Activated T-cell treated with anti-CD3 and anti-CD28 coated beads, Interleukin-2, amount 50 U/mL, for 24 hours (primary cell): Measurements from ENCODE around the gene SNCAIP.

ENCODE experiments used
- DNase-seq: peaks from one replicate; pipeline ENCODE4 v3.0.0-alpha.2; 2020
- H3K27ac Mint-ChIP-seq: 2 replicates; pipeline ENCODE4 v1.8.0; 2020; ENCODE audit warnings: mild to moderate bottlenecking, mixed read lengths
- H3K27me3 Mint-ChIP-seq: 2 replicates; pipeline ENCODE4 v1.8.0; 2020; ENCODE audit warnings: mixed read lengths
- H3K36me3 Mint-ChIP-seq: 2 replicates; pipeline ENCODE4 v1.8.0; 2020; ENCODE audit warnings: low read depth, mixed read lengths
- H3K4me1 Mint-ChIP-seq: 2 replicates; pipeline ENCODE4 v1.8.0; 2020; ENCODE audit warnings: low read depth, mixed read lengths
- H3K4me3 Mint-ChIP-seq: 2 replicates; pipeline ENCODE4 v1.8.0; 2020; ENCODE audit warnings: mild to moderate bottlenecking, moderate library complexity, mixed read lengths
- H3K9me3 Mint-ChIP-seq: 2 replicates; pipeline ENCODE4 v1.8.0; 2020; ENCODE audit warnings: mixed read lengths

SNCAIP gene

DNA sequence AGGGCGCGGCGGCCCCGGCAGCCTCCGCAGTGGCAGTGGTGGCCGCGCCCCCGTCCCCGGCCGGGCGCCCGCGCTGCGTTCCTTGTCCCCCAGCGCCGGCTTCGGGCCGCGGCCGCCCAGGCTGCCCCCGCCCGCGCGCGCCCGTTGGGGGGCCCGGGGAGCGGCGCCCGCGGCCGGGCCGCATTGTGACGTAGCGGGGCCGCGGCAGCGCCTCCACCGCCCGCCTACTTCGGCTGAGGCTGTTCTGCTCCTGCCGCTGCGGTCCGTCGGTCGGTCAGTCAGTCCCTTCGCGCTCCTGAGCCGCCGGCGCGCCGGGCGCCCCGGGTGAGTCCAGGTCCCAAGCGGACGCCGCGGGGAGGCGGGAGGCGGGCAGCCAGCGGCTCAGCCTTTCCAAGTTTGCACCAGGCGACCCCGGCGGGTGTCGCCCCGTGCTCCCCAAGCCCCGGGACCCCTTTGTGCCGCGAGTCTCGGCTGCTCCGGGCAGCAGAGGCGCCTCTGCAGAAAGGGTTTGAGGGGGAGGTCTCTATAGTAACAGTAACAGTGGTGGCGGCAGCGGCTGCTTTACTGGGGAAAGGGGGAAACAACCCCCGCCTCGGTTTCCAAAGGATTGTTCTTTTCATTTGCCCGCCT is at the start of gene SNCAIP:
Gene SNCAIP (plus strand): TSS at position 277 of the 630 bp plus-strand sequence. CDS start 78,898 bp downstream, outside the sequence.
- Mint-ChIP-seq H3K9me3 (no peaks in the 10 kb centered on the region), H3K4me1 (peaks cover 7% of the 10 kb centered on the region), H3K27ac (no peak within 1 kb of the TSS), H3K27me3 (peaks cover 60% of the 10 kb centered on the region), H3K4me3 (no peak within 1 kb of the TSS), H3K36me3 (no peaks in the 10 kb centered on the region)
- no peak for DNase-seq

DNA sequence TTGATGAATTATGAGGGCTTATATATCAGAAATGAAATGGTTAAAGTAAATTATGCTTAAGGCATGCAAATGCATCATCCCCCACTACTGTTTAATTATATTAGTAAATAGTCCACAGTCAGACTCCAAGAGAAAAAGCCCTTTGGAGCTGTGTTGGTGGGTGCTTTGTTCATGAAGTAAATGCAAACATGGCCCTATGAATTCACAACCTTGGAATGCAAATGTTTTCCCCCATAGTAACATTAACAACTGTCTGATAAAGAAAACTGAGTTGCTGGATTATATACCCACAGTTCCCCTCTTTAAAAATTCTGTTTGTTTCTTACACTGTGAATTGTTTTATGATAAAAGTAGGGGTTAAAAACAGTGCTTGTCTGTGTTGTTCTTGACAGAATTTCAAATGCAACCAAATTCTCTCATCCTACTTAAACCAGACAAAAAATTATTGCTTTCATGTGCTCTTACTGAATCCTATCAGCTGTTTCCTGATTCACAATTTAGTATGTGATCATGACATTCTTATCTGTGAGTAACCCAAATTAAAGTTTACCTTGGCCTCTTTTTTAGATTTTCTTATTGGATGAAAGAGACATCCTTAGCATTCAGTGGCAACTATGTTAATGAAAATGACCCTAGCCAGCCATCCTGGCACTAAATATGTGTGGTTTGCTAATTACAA is 48.5 kb upstream of the SNCAIP start:
- no peaks in the 10 kb centered on the region for H3K4me1 Mint-ChIP-seq
- H3K36me3 Mint-ChIP-seq: no peaks in the 10 kb centered on the region
- DNase-seq: no peak

DNA sequence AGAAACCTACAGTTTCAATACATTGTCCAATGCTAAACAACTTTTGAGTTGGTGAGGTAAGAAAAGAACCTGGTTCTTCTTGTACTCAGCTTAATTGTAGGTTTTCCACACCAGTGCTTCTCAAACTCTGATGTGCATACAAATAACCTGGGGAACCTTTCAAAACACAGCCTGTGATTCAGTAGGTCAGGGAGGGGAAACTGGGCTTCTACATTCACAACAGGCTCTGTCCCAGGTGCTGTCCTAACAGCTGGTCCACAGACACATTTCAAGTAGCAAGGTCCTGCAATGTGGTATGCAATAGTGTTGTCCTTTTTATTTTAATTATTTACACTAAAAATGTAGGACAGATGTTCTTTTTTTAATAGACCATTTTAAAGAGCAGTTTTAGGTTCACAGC is 47.4 kb upstream of the SNCAIP start:
- no peaks in the 10 kb centered on the region for H3K4me1 Mint-ChIP-seq
- H3K36me3 Mint-ChIP-seq: no peaks in the 10 kb centered on the region
- peaks cover 3% of the 10 kb centered on the region for H3K27me3 Mint-ChIP-seq
- no peak overlapping the region for H3K4me3 Mint-ChIP-seq
- H3K27ac Mint-ChIP-seq: no peak overlapping the region
- no peak for DNase-seq
- H3K9me3 Mint-ChIP-seq: no peaks in the 10 kb centered on the region

More for the DNA sequence above, 48.5 kb upstream of the SNCAIP start:
- Mint-ChIP-seq H3K27me3 (peaks cover 3% of the 10 kb centered on the region), H3K27ac (no peak overlapping the region), H3K9me3 (peaks cover 2% of the 10 kb centered on the region), H3K4me3 (no peak overlapping the region)

DNA sequence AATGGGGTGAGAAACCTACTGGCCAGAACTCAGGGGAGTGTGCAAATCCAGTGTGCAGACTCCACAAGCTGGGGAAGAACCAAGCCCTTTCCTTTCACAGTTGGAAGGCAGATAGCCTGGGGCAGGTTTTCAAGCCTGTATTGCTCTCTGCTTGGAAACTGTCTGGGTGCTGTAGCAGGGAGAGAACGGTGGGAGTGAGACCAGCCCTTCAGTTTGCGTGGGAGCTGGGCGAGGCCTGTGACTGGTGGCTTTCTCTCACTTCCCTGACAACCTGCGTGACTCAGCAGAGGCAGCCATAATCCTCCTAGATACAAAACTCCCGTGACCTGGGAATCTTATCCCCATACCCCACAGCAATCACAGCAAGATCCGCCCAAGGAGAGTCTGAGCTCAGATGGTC is 44.9 kb upstream of the SNCAIP start:
- H3K4me3 Mint-ChIP-seq: no peak overlapping the region
- no peaks in the 10 kb centered on the region for H3K36me3 Mint-ChIP-seq
- no peaks in the 10 kb centered on the region for H3K9me3 Mint-ChIP-seq
- peaks cover 3% of the 10 kb centered on the region for H3K27me3 Mint-ChIP-seq
- DNase-seq: no peak
- H3K27ac Mint-ChIP-seq: no peak overlapping the region
- H3K4me1 Mint-ChIP-seq: no peaks in the 10 kb centered on the region

DNA sequence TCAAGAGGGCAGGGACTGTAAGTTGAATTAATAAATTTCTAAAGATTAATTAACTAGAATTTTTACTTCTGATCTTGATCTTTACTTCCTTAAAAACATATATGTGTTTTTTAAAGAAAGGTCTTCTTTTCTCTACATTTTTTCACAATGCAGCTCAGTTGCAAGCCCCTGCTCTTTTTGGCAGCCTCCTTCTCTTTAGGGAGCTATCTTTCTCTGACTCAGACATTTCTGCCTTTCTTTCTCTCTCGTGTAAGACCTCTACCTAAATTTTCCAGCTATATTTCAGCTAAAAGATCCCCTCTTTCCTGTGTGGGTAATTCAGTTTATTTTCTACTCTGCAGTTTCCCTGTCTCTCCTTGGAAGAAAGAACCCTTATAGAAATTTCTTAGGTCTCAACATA is 38.3 kb upstream of the SNCAIP start:
- H3K27ac Mint-ChIP-seq: no peak overlapping the region

DNA sequence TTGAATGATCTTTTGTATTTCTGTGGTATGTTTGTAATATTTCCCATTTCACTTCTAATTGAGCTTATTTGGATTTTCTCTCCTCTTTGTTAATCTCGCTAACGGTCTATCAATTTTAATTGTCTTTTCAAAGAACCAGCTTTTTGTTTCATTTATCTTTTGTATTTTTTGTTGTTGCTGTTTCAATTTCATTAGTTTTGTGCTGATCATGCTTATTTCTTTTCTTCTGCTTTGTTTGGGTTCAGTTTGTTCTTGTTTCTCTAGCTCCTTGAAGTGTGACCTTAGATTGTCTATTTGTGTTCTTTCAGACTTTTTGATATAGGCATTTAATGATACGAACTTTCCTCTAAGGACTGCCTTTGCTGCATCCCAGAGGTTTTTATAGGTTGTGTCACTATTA is 28.4 kb upstream of the SNCAIP start:
- no peak overlapping the region for H3K4me3 Mint-ChIP-seq
- H3K27ac Mint-ChIP-seq: no peak overlapping the region
- H3K36me3 Mint-ChIP-seq: no peaks in the 10 kb centered on the region
- peaks cover 9% of the 10 kb centered on the region for H3K9me3 Mint-ChIP-seq
- H3K4me1 Mint-ChIP-seq: no peaks in the 10 kb centered on the region
- no peaks in the 10 kb centered on the region for H3K27me3 Mint-ChIP-seq
- DNase-seq: no peak

More for the DNA sequence above, 38.3 kb upstream of the SNCAIP start:
- no peaks in the 10 kb centered on the region for H3K4me1 Mint-ChIP-seq
- H3K4me3 Mint-ChIP-seq: no peak overlapping the region
- no peaks in the 10 kb centered on the region for H3K36me3 Mint-ChIP-seq
- peaks cover 4% of the 10 kb centered on the region for H3K9me3 Mint-ChIP-seq
- no peaks in the 10 kb centered on the region for H3K27me3 Mint-ChIP-seq
- DNase-seq: no peak

DNA sequence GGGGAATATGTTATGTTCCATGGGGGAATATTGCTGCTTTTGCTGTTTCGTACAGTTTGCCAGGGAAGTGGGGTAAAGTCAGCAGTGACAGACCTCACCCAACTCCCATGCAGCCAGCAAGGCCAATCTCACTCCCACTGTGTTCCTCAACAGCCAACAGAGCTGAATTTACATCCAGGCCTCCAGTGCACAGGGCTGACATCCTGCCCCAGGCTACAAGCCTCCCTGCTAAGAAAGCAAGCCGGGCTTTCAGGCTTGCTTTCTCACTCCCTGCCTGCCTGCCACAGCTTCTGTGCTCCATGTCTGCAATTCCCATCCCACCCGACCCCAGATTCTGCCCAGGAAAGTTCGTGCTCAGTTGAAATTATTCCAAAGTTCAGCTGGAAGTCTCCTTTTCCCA is 25.5 kb upstream of the SNCAIP start:
- no peaks in the 10 kb centered on the region for H3K27me3 Mint-ChIP-seq
- H3K4me1 Mint-ChIP-seq: no peaks in the 10 kb centered on the region
- H3K27ac Mint-ChIP-seq: no peak overlapping the region
- DNase-seq: no peak
- no peaks in the 10 kb centered on the region for H3K36me3 Mint-ChIP-seq
- no peaks in the 10 kb centered on the region for H3K9me3 Mint-ChIP-seq
- no peak overlapping the region for H3K4me3 Mint-ChIP-seq

DNA sequence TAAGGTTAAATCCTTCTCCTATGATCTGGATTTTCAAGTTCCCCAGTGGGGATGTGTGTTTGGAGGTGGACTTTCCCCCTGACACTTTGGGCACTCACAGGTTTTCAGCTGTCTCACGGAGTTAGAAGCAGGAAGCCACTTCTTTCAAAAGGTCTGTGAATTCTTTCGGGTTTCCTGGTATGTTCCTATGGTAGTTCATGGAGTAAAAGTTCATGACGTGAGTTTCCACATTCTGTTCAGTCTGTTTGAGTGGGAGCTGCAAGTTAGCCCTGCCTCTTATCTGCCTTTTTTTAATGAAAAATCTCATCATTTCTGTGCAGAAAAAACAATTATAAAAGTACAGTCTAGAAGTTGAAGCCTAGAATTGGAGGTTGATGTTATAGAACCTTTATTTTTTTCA is 24.9 kb upstream of the SNCAIP start:
- no peaks in the 10 kb centered on the region for H3K27me3 Mint-ChIP-seq
- no peaks in the 10 kb centered on the region for H3K9me3 Mint-ChIP-seq
- H3K27ac Mint-ChIP-seq: no peak overlapping the region
- no peak overlapping the region for H3K4me3 Mint-ChIP-seq
- H3K4me1 Mint-ChIP-seq: no peaks in the 10 kb centered on the region
- H3K36me3 Mint-ChIP-seq: no peaks in the 10 kb centered on the region
- DNase-seq: no peak

DNA sequence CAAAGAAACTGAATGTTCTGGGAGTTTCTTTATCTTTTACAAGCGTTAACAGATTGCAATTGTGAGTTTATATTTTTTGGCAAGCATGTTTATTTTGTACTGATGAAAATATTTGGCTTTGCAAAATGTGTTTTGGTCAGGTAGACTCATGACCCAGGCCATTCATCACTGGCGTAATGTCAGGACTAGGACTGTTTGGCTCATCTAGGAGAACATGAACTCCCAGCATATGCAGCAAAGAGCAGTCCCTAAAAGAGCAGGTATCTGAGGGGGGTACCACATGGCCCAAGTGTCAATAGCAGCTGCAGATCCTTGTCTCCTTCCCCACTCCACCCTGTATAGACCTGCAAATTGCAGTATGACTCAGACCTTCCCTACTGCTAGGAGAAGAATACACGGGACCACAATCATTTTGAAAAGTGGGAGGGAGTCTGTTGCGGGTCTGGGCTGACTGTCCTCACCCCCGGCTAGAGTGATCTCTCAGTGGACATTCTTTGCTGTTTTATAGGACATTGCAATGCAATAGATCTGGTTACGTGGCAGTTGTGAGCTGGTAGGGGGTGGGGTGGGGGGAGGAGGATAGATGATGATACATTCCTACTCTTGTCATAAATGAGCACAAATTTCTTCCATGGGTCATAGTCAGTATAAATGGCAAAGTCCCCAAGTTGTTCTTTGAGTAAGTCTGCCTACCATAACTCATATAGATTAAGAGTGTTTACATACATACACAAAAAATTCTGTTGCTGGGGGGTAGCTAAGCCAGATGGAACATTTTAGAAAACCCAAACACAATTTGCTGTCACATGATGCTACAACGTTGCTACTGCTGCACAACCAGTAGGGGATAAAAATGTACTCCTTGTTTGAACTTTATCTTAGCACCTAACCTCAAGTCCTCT is 20.8 kb upstream of the SNCAIP start:
- H3K36me3 Mint-ChIP-seq: no peaks in the 10 kb centered on the region
- no peak overlapping the region for H3K4me3 Mint-ChIP-seq
- H3K4me1 Mint-ChIP-seq: no peaks in the 10 kb centered on the region
- no peak for DNase-seq
- peaks cover 2% of the 10 kb centered on the region for H3K9me3 Mint-ChIP-seq
- no peak overlapping the region for H3K27ac Mint-ChIP-seq
- no peaks in the 10 kb centered on the region for H3K27me3 Mint-ChIP-seq

DNA sequence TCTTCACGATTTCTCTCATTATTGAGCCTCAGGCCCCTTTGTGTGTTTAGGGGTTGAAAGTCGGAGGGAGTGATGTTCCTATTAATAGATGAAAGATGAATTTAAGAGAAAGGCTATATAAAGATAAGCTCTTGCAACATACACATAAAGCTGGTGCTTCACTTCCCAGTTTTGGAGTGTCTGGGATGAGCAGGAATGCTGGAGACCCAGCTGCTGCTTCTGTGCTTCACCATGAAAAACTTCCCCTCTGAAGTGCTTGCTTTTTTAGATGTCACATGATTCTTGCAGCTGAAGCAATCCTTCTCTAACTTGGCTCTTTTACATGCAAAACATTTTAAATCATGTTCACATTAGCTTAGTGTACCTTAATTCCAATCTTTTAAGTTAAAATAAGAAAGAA is 19.7 kb upstream of the SNCAIP start:
- H3K27ac Mint-ChIP-seq: no peak overlapping the region
- peaks cover 2% of the 10 kb centered on the region for H3K9me3 Mint-ChIP-seq
- H3K4me3 Mint-ChIP-seq: no peak overlapping the region
- H3K36me3 Mint-ChIP-seq: no peaks in the 10 kb centered on the region
- no peak for DNase-seq
- no peaks in the 10 kb centered on the region for H3K4me1 Mint-ChIP-seq
- H3K27me3 Mint-ChIP-seq: no peaks in the 10 kb centered on the region

DNA sequence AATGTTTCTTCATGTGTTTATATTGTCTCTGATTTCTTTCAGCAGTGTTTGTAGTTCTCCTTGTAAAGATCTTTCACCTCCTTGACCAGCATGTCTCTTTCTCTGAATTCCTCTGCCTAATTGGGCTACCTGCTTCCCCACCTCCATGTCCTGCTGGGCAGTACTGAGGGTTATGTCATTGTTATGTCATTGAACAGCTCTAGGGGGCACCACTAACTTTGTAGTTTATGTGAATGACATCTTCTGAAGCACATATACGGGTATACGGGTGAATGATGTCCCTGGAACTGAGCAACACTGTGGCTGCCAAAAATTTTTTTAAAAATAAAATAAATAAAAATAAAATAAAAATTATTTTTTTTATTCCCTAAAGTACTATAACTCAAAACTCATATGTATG is 16.9 kb upstream of the SNCAIP start:
- no peak for DNase-seq
- H3K27me3 Mint-ChIP-seq: no peaks in the 10 kb centered on the region
- no peaks in the 10 kb centered on the region for H3K36me3 Mint-ChIP-seq
- no peaks in the 10 kb centered on the region for H3K4me1 Mint-ChIP-seq
- no peak overlapping the region for H3K27ac Mint-ChIP-seq
- H3K4me3 Mint-ChIP-seq: no peak overlapping the region
- peaks cover 6% of the 10 kb centered on the region for H3K9me3 Mint-ChIP-seq

DNA sequence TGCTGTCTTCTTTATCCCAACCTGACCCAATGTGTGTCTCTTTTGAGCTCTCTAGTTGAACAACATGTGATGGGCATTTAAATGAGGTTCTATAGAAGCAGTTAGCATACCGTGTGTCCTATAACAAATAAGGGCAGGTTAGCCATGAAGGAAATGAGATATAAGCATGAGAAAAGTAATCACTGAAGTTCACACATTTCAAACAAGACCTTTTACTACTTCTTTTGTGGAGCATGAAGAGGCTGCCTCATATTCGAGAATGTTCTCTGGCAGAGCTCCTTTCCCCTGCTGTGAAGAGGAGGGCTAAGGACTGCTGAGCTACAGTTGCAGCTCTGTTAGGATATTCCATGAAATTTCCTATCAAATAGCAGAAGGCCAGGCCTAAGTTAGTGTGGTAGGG is 15.2 kb upstream of the SNCAIP start:
- H3K4me3 Mint-ChIP-seq: no peak overlapping the region
- H3K27ac Mint-ChIP-seq: no peak overlapping the region
- H3K27me3 Mint-ChIP-seq: no peaks in the 10 kb centered on the region
- DNase-seq: no peak
- H3K9me3 Mint-ChIP-seq: peaks cover 6% of the 10 kb centered on the region
- H3K4me1 Mint-ChIP-seq: no peaks in the 10 kb centered on the region
- no peaks in the 10 kb centered on the region for H3K36me3 Mint-ChIP-seq

DNA sequence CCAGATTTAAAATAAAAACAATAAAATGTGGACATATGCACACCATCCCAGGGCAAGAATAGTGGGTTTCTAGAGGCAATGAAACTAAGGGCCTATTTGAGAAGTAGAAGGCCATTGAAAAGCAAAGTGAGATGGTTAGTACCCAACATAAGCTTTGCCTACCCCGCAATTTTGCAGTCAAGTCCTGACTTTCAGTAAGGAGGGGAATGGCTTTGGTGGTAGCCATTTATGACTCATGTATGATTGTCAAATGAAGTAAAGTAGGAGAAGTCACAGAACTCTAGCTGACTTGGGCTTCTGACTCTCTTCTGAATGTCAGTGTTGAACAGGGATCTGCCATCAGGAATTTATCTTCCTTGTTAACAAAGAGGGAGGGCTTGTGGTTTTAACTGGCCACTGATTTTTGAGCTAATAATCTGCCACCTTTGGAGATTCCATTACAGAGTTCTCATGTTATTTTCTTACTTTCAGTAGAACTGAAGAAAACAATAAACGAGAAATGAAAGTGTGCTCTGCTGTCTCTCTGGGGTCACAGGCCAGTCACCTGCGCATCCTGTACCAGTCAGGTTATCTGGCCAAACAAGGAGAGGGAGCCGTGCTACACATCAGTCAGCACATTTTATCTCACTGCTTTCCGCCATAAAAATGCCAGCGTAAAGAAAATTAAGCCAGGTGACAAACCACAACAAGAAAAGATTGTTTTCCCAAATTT is 14.3 kb upstream of the SNCAIP start:
- no peaks in the 10 kb centered on the region for H3K4me1 Mint-ChIP-seq
- DNase-seq: no peak
- no peaks in the 10 kb centered on the region for H3K27me3 Mint-ChIP-seq
- no peak overlapping the region for H3K4me3 Mint-ChIP-seq
- peaks cover 6% of the 10 kb centered on the region for H3K9me3 Mint-ChIP-seq
- H3K27ac Mint-ChIP-seq: no peak overlapping the region
- H3K36me3 Mint-ChIP-seq: no peaks in the 10 kb centered on the region

DNA sequence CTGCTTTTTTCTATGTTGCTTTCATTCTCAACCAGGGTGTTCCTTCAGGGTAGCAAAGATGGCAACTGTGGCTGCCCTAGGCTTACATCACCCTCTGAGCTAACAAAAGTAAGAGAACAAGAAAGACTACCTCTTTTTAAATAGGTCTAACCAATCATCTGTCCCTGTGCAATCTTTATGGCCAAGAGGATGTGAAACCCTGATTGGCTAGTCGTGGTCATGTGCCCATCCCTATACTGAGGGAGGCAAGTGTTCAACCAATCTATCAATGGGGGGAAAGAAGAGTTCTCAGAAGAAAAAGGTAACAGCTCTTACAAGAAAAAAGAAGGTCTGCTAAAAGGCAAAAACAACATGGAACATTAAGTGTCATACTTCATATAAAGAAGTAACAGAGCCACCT is 11.7 kb upstream of the SNCAIP start:
- Mint-ChIP-seq H3K36me3 (no peaks in the 10 kb centered on the region), H3K9me3 (peaks cover 4% of the 10 kb centered on the region), H3K27ac (no peak overlapping the region), H3K4me3 (no peak overlapping the region), H3K4me1 (no peaks in the 10 kb centered on the region), H3K27me3 (peaks cover 2% of the 10 kb centered on the region)
- DNase-seq: no peak
